GM12878 (cell line): ENCODE data around the gene SPATA12. TPM values are rescaled to one million over a fixed set of nuclear protein-coding genes. Genes with fewer than 3 reads are reported as not detected.

Source experiments
- ATAC-seq: fragments of 200-7000 bp; cut with Tn5 transposase; 3 replicates; pipeline ENCODE4 v1.9.1; 2020; ENCODE audit warnings: mild to moderate bottlenecking, moderate library complexity
- BruUV-seq: library from RNA; stranded (reverse); fragments of 400-500 nt; replicated peaks from 2 replicates; lab custom pipeline; 2021; lab: Mats Ljungman, UMichigan
- CTCF ChIA-PET: fragments of 300-600 bp; sonication (Branson Sonifier 250); formaldehyde crosslinking; extraction: SDS; loops from one replicate; lab custom pipeline; 2021; ENCODE audit warnings: inconsistent platforms; lab: Yijun Ruan, JAX
- POLR2A ChIA-PET: fragments of 350-600 bp; formaldehyde crosslinking; extraction: SDS; loops from one replicate; lab custom pipeline; 2021; ENCODE audit warnings: inconsistent platforms; lab: Charles Lee
- RAD21 ChIA-PET: fragments of 300-600 bp; sonication (Branson Sonifier 250); formaldehyde crosslinking; loops from one replicate; lab custom pipeline; 2023; ENCODE audit warnings: antibody characterized with exemption; ENCODE audit not compliant: unreplicated experiment; lab: Charles Lee
- SMC1A ChIA-PET: fragments of 300-600 bp; sonication (Branson Sonifier 250); formaldehyde crosslinking; loops from one replicate; lab custom pipeline; 2023; ENCODE audit not compliant: unreplicated experiment, uncharacterized antibody; lab: Charles Lee
- DNase-seq: peaks from one replicate; pipeline ENCODE4 v3.0.0-alpha.2; 2011; ENCODE audit warnings: low read depth, low spot score
- FAIRE-seq: peaks from 3 replicates; lab custom pipeline; 2011; peaks lifted over from hg19 to GRCh38; lab: Jason Lieb, UNC
- H2AFZ ChIP-seq: 2 replicates; pipeline ENCODE4 v1.6.0; 2011; ENCODE audit warnings: low read depth, low read length, control low read depth; ENCODE audit not compliant: control insufficient read depth
- H3K27ac ChIP-seq: 2 replicates; pipeline ENCODE4 v1.5.1; 2011; ENCODE audit warnings: control low read depth; ENCODE audit not compliant: control insufficient read depth, insufficient read depth
- H3K27me3 ChIP-seq, 2 experiments: replicated peaks in 1 of 2; 2 replicates each; pipeline versions ENCODE4 v1.6.0 to v1.6.1; 2011; ENCODE audit warnings: low read length in 1 of 2; ENCODE audit not compliant: control insufficient read depth in 2 of 2, insufficient read depth in 2 of 2
- H3K36me3 ChIP-seq, 2 experiments: 2 replicates each; pipeline ENCODE4 v1.5.1; 2011; ENCODE audit warnings: low read length in 1 of 2; ENCODE audit not compliant: control insufficient read depth in 2 of 2, insufficient read depth in 2 of 2
- H3K4me1 ChIP-seq: 2 replicates; pipeline ENCODE4 v1.6.1; 2011; ENCODE audit warnings: mild to moderate bottlenecking, low read length, moderate library complexity, mixed read lengths; ENCODE audit not compliant: control insufficient read depth, insufficient read depth
- H3K4me2 ChIP-seq: 2 replicates; pipeline ENCODE4 v1.6.0; 2011; ENCODE audit warnings: control low read depth; ENCODE audit not compliant: control insufficient read depth, insufficient read depth
- H3K4me3 ChIP-seq: fragments of 200-600 bp; sonication (generic); 2 replicates; pipeline ENCODE4 v1.5.1; 2016
- H3K79me2 ChIP-seq: 2 replicates; pipeline ENCODE4 v1.6.0; 2011; ENCODE audit warnings: low read length; ENCODE audit not compliant: control insufficient read depth, insufficient read depth
- H3K9ac ChIP-seq: 2 replicates; pipeline ENCODE4 v1.8.0; 2011; ENCODE audit warnings: low read length, control low read depth, mixed read lengths; ENCODE audit not compliant: control insufficient read depth, insufficient read depth
- H3K9me3 ChIP-seq: replicated peaks from 3 replicates; pipeline ENCODE4 v1.5.1; 2011; ENCODE audit warnings: mild to moderate bottlenecking, low read length; ENCODE audit not compliant: control insufficient read depth, insufficient read depth
- H4K20me1 ChIP-seq: 2 replicates; pipeline ENCODE4 v1.6.0; 2011; ENCODE audit not compliant: control insufficient read depth, insufficient read depth
- JUNB ChIP-seq: IDR thresholded peaks from 2 replicates; pipeline ENCODE4 v1.6.1; 2016; ENCODE audit warnings: antibody characterized with exemption, mild to moderate bottlenecking
- MYB ChIP-seq: fragments of 150-350 bp; IDR thresholded peaks from 2 replicates; pipeline ENCODE4 v1.6.1; 2014; ENCODE audit warnings: mild to moderate bottlenecking, low read depth, low read length, borderline replicate concordance
- RUNX3 ChIP-seq: IDR thresholded peaks from 2 replicates; pipeline ENCODE4 v1.6.1; 2012; ENCODE audit warnings: low read length, inconsistent platforms
- WGBS: methylation state at CpG from one replicate; pipeline ENCODE4 v1.1.6; 2016; ENCODE audit warnings: low lambda C conversion rate; ENCODE audit not compliant: insufficient replicate concordance, insufficient coverage; ENCODE audit errors: missing lambda C conversion rate; 5-methylcytosine and 5-hydroxymethylcytosine counted together
- in situ Hi-C: fragments of 300-500 bp; cut with MboI; formaldehyde crosslinking; loops from 9 replicates; pipeline ENCODE4 v1.14.3; 2018; ENCODE audit warnings: mixed read lengths
- intact Hi-C: fragments of 100-400 bp; cut with micrococcal nuclease; formaldehyde crosslinking; loops from one replicate; pipeline ENCODE4 v1.14.2; 2022; ENCODE audit not compliant: unreplicated experiment
- polyA plus RNA-seq, 11 experiments: library from polyadenylated mRNA; depleted of rRNA in 4 of 11; unstranded in 6 of 11; stranded (reverse) in 5 of 11; fragments of >200 nt; fragmentation: Nextera tagmentation in 4 of 11; fragmentation: Illumina TruSeq in 1 of 11; extraction: Ambion mirVana in 4 of 11; extraction: Trizol in 1 of 11; gene quantifications; 1 replicate in 1 of 11; 2 replicates in 10 of 11; pipeline versions ENCODE4 v1.2.1 to v1.2.3, GENCODE V29; 2011 to 2016; ENCODE audit warnings: inconsistent platforms in 2 of 11, missing spikeins in 2 of 11, low read depth in 1 of 11
- total RNA-seq, 4 experiments: library from RNA; depleted of rRNA in 3 of 4; stranded (reverse); fragments of >200 nt in 3 of 4; fragmentation: Illumina TruSeq in 1 of 4; extraction: Trizol in 1 of 4; gene quantifications; 2 replicates each; pipeline versions ENCODE4 v1.2.1 to v1.2.3, GENCODE V29; 2013 to 2021

Gene SPATA12
- total and polyA plus RNA-seq, 10 of the 15 experiments (the other 5 are each of a cell fraction or from before 2014, with no cell fraction given): 0.03 to 0.69 (median 0.37) TPM

DNA sequence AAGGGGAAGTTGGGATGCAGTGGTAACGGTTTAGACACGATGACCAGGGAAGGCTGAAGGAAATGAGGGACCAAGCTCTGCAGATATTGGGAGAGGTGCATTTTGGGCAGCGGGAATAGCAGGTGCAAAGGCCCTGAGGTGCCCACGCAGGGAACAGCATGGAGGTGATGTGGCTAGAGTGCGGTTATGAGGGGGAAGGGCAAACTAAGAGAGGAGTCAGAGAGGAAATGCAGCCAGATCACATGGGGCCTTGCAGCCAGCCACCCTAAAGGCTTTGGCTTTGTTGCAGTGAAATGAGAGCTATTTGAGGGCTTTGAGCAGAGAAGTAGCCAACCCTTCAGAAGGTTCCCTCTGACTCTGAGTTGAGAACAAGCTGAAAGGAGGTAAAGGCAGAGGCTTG lies 2.6 kb downstream of the SPATA12 start:
- Histone ChIP-seq H3K9me3 (no peaks in the 10 kb centered on the region; the same call in 1 of the 3 replicates), H2AFZ (no peak overlapping the region), H3K4me1 (peaks cover 3% of the 10 kb centered on the region; the same call in 1 of the 2 replicates), H3K79me2 (no peaks in the 10 kb centered on the region), H3K27ac (no peak overlapping the region), H3K4me3 (no peak overlapping the region), H3K36me3 (no peaks in the 10 kb centered on the region), H3K9ac (no peak overlapping the region), H4K20me1 (no peaks in the 10 kb centered on the region), H3K27me3 (no peaks in the 10 kb centered on the region), H3K4me2 (no peak overlapping the region)
- intact Hi-C loops: loop anchor here (10.0 kb wide), 1 partner anchor 358 kb away; no protein-coding TSS in a partner anchor
- no peak for DNase-seq
- CTCF ChIA-PET: interaction anchor here (0.8 to 1.3 kb wide), 5 partner anchors 8 to 360 kb away, joined by 3 to 4 read pairs (median 3); no protein-coding TSS in a partner anchor
- WGBS: 28% methylated on average over 5 of the region's 5 CpGs
- RAD21 ChIA-PET: no interaction called here
- SMC1A ChIA-PET: interaction anchor here (1.3 to 1.9 kb wide), 2 partner anchors 14 to 16 kb away, joined by 3 to 7 read pairs; no protein-coding TSS in a partner anchor
- in situ Hi-C loops: no loop called here
- no TSS peak for BruUV-seq
- TF ChIP-seq JUNB: no peak
- ATAC-seq: no peak
- POLR2A ChIA-PET: interaction anchor here (0.7 kb wide), 1 partner anchor 14 kb away, joined by 3 read pairs; no protein-coding TSS in a partner anchor
- no peak for FAIRE-seq

DNA sequence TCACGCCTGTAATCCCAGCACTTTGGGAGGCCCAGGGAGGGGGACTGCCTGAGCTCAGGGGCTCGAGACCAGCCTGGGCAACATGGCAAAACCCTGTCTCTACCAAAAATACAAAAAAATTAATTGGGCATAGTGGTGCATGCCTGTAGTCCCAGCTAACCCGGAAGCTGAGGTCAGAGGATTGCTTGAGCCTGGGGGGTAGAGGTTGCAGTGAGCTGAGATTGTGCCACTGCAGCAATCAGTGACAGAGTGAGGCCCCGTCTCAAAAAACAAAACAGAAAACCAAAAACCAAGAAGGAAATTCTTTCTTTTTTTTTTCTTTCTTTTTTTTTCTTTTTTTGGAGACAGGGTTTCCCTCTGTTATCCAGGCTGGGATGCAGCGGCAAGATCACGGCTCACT lies 3.5 kb downstream of the SPATA12 start:
- ATAC-seq: no peak
- BruUV-seq: no TSS peak
- Histone ChIP-seq H3K9me3 (no peaks in the 10 kb centered on the region; the same call in 1 of the 3 replicates), H3K4me1 (peaks cover 4% of the 10 kb centered on the region), H3K4me2 (no peak overlapping the region), H3K79me2 (no peaks in the 10 kb centered on the region), H4K20me1 (no peaks in the 10 kb centered on the region), H3K27me3 (no peaks in the 10 kb centered on the region), H3K36me3 (no peaks in the 10 kb centered on the region), H3K9ac (no peak overlapping the region), H3K27ac (no peak overlapping the region), H3K4me3 (no peak overlapping the region), H2AFZ (no peak overlapping the region)
- no peak for DNase-seq
- intact Hi-C loops (loop anchor here (10.0 kb wide), 1 partner anchor 359 kb away; no protein-coding TSS in a partner anchor), in situ Hi-C loops (no loop called here)
- WGBS: 46% methylated on average over 6 of the region's 6 CpGs
- ChIA-PET RAD21 (interaction anchor here (0.7 kb wide), 1 partner anchor 9 kb away, joined by 3 read pairs; no protein-coding TSS in a partner anchor), POLR2A (no interaction called here), SMC1A (interaction anchor here (1.9 kb wide), 1 partner anchor 17 kb away, joined by 7 read pairs; no protein-coding TSS in a partner anchor), CTCF (interaction anchor here (1.3 to 2.6 kb wide), 2 partner anchors 75 to 361 kb away, joined by 3 to 5 read pairs; no protein-coding TSS in a partner anchor)
- no peak for FAIRE-seq
- TF ChIP-seq MYB: no peak
- TF ChIP-seq RUNX3: peak; percentile 12; the same call in 1 of the 2 replicates
- TF ChIP-seq, all 136 proteins: peak for 1
